GM11168 (cell line): ENCODE data around the gene MYL10.

Experiments used
- in situ Hi-C: fragments of 300-500 bp; cut with MboI; formaldehyde crosslinking; loops from one replicate; pipeline ENCODE4 v1.12.0; 2022; ENCODE audit warnings: low sequenced_read_pairs; ENCODE audit not compliant: unreplicated experiment

MYL10 gene

DNA sequence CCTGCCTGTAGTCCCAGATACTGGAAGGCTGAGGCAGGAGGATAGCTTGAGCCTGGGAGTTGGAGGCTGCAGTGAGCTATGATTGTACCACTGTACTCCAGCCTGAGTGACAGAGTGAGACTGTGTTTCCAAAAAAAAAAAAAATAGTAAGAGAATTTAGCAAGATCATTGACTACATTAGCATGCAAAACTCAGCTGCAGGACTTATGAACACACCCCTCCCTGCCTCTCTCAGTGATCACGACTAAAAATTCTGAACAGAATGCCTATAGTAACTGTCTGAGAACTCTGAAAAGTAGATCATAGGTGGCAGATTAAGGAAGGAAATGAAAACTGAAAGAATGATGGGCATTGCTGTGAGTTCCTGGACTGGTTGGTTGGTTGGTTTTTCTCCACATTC, 50.5 kb downstream of the MYL10 start:
- in situ Hi-C loops = no loop called here

- in situ Hi-C loops = no loop called here
Observed at GRCh38 chr7:101576998-101577397, 52.1 kb downstream of the MYL10 start.

DNA sequence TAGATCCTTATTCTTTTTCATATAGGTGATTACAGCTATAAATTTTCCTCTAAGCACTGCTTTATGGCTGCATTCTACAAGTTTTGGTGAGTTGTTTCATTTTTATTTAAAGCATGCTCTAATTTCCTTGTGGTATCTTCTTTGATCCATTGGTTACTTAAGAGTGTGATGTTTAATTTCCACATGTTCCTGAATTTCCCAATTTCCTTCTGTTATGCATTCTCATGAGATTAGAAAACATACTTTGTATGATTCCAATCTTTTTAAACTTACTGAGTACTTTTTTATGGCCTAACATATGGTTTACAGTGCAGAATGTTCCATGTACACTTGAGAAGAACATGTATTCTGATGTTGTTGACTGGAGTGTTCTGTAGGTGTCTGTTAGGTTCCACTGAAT, 53.4 kb downstream of the MYL10 start:
- in situ Hi-C loops = no loop called here

GRCh38 chr7:101575168-101575567, 53.9 kb downstream of the MYL10 start:
- in situ Hi-C loops = no loop called here

GRCh38 chr7:101572156-101572555, 56.9 kb downstream of the MYL10 start:
- in situ Hi-C loops = no loop called here

GRCh38 chr7:101567230-101567629, 61.9 kb downstream of the MYL10 start:
- in situ Hi-C loops = no loop called here

GRCh38 chr7:101565601-101566209, 63.4 kb downstream of the MYL10 start:
- in situ Hi-C loops = no loop called here

DNA sequence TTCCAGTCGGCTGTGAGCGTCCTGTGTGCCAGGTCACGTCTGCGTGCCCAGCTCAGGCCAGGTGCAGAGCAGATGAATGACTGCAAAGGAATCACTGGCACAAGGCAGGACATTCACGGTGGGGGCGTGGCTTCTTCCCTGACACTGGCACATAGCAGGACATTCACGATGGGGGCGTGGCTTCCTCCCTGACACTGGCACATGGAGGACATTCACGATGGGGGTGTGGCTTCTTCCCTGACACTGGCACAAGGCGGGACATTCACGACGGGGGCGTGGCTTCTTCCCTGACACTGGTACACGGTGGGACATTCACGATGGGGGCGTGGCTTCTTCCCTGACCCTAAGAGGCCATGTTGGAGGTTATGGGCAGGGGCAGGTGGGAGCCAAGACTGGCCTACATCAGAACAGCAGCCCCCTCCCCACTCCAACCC, 64.3 kb downstream of the MYL10 start:
- in situ Hi-C loops = no loop called here

DNA sequence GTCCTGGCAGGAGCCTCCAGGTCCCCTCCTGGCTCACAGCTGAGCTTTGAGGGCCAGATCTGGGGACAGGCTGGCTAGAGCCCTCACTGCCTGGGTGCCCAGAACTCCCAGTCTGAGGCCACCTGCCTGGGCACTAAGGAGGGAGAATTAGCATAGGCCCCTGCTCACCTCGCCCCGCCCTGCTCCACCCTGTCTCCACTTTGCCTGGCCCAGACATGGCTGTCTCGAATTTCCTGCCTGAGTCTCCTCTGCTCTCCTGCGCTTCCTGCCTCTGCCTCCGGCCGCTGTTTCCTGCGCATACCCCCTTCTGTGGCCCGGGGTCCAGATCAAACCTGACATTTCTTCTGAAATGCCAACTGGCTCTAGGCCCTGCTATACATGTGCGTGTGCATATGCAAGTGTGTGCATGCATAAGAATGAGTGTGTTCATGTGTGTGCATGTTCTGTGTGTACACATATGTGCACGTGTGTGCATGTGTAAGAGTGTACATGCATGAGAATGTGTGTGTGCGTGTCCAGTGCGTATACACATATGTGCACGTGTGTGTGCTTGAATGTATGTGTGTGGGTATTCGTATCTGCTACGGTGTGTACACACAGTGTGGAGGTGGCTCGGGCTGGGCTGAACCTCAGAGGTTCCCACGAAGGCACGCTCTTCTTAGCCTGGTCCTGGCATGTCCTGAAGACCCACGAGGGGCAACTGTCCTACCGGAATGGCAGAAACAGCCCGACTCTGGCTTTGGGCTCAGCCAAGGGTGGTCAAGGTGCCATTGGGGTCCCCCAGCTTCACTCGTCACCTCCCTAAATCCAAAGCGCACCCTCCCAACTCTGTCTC, 64.9 kb downstream of the MYL10 start:
- in situ Hi-C loops = no loop called here
